Sciatic nerve (tissue), 2 donors: ENCODE measurements around the gene ARHGAP19. TPM values are rescaled to one million over a fixed set of nuclear protein-coding genes. Genes with fewer than 3 reads are reported as not detected.

Experiments
- ATAC-seq: fragments of 200-7000 bp; cut with Tn5 transposase; one replicate; pipeline ENCODE4 v1.9.1; 2020; ENCODE audit warnings: mild to moderate bottlenecking, moderate library complexity
- DNase-seq: peaks from one replicate; pipeline ENCODE4 v3.0.0-alpha.2; 2020; ENCODE audit warnings: low spot score
- intact Hi-C: fragments of 100-400 bp; cut with DNase I; formaldehyde crosslinking; loops from one replicate; pipeline ENCODE4 v1.14.2; 2022
- total RNA-seq: library from RNA; stranded (reverse); fragmentation: NEBNext Ultra II Directional; extraction: Animal tissue kit (Norgen Biotek cat#: 25700); gene quantifications from one replicate; pipeline ENCODE4 v1.2.1, GENCODE V29; 2021
- donor health status: DM: no; HTN: no; CAD: no.
- donor health status: DM: no; HTN: no; CAD: no.

The ARHGAP19 gene
- total RNA-seq, 1 donor from 2014 or later, result 138 TPM

GRCh38 chr10:97180986-97181385 is 111.5 kb downstream of the ARHGAP19 start:
- ATAC-seq, result no peak
- intact Hi-C loops, result no loop called here
- no peak for DNase-seq

- DNase-seq (no peak), ATAC-seq (no peak)
Measured at GRCh38 chr10:97180363-97180755, 112.1 kb downstream of the ARHGAP19 start.

GRCh38 chr10:97179731-97180362 is 112.6 kb downstream of the ARHGAP19 start:
- no peak for DNase-seq
- ATAC-seq, result peak; percentile 13
- intact Hi-C loops, result no loop called here

More at GRCh38 chr10:97180363-97180755, 112.1 kb downstream of the ARHGAP19 start:
- intact Hi-C loops, result no loop called here

- DNase-seq (no peak), ATAC-seq (peak; percentile 15)
Measured at GRCh38 chr10:97179311-97179710, 113.1 kb downstream of the ARHGAP19 start.

GRCh38 chr10:97178074-97178473 is 114.4 kb downstream of the ARHGAP19 start:
- intact Hi-C loops, result no loop called here

More at GRCh38 chr10:97179311-97179710, 113.1 kb downstream of the ARHGAP19 start:
- intact Hi-C loops, result no loop called here

GRCh38 chr10:97176226-97176625 is 116.2 kb downstream of the ARHGAP19 start:
- peak; percentile 51 for DNase-seq
- ATAC-seq, result no peak
- intact Hi-C loops, result no loop called here

More at GRCh38 chr10:97178074-97178473, 114.4 kb downstream of the ARHGAP19 start:
- ATAC-seq, result no peak
- DNase-seq, result no peak

GRCh38 chr10:97175586-97175985 is 116.9 kb downstream of the ARHGAP19 start:
- intact Hi-C loops, result no loop called here
- ATAC-seq, result no peak
- no peak for DNase-seq

- no peak for ATAC-seq
- DNase-seq, result no peak
- intact Hi-C loops, result no loop called here
Measured at GRCh38 chr10:97174941-97175340, 117.5 kb downstream of the ARHGAP19 start.

GRCh38 chr10:97174276-97174775 is 118.1 kb downstream of the ARHGAP19 start:
- no peak for DNase-seq
- ATAC-seq, result no peak
- intact Hi-C loops, result no loop called here

- intact Hi-C loops, result no loop called here
- ATAC-seq (no peak), DNase-seq (no peak)
Measured at GRCh38 chr10:97173036-97173435, 119.4 kb downstream of the ARHGAP19 start.

Other genes with a start within 250 kb of the ARHGAP19 start
- 3.1 TPM for gene SLIT1, start 106.7 kb downstream of the ARHGAP19 start, total RNA-seq
- gene FRAT1, start 26.6 kb upstream of the ARHGAP19 start, total RNA-seq, result 4.1 TPM
- 8.0 TPM for gene FRAT2, start 42.1 kb upstream of the ARHGAP19 start, total RNA-seq
- 19.6 TPM for gene RRP12, start 108.7 kb upstream of the ARHGAP19 start, total RNA-seq
- gene PGAM1, start 133.6 kb upstream of the ARHGAP19 start, total RNA-seq, result 117 TPM
- 37.0 TPM for gene EXOSC1, start 153.4 kb upstream of the ARHGAP19 start, total RNA-seq
- 32.1 TPM for gene ZDHHC16, start 153.5 kb upstream of the ARHGAP19 start, total RNA-seq
- 65.9 TPM for gene MMS19, start 205.8 kb upstream of the ARHGAP19 start, total RNA-seq
- gene UBTD1, start 206.3 kb upstream of the ARHGAP19 start, total RNA-seq, result 8.1 TPM